ENCODE results near the gene PPIL1. TPM values are rescaled to one million over a fixed set of nuclear protein-coding genes. Genes with fewer than 3 reads are reported as not detected.

Gene PPIL1
- total RNA-seq, 1 experiment from 2014 or later, result 87.8 TPM

GRCh38 chr6:36890112-36890663 lies 15.6 kb upstream of the PPIL1 start:
- Histone ChIP-seq H3K79me1 (ENCODE audit: insufficient read depth, low read depth, low read length, poor library complexity, severe bottlenecking) (no peaks in the 10 kb centered on the region), H2BK20ac (ENCODE audit: low read depth, low read length, poor library complexity, severe bottlenecking) (no peak overlapping the region), H4K5ac (ENCODE audit: insufficient read length, low read depth, low read length) (no peak overlapping the region), H3K79me2 (ENCODE audit: insufficient read depth, low read length) (no peaks in the 10 kb centered on the region), H2AK5ac (ENCODE audit: insufficient read length, low read length) (no peak overlapping the region), H2BK15ac (ENCODE audit: low read depth, low read length) (no peak overlapping the region), H2BK5ac (ENCODE audit: insufficient read length, low read length) (no peak overlapping the region), H4K8ac (replicated peaks; ENCODE audit: insufficient read length, low read depth, low read length) (no peak overlapping the region), H4K20me1 (ENCODE audit: control insufficient read depth, insufficient read depth, insufficient read length) (no peaks in the 10 kb centered on the region), H2BK12ac (ENCODE audit: insufficient read length, low read depth, low read length) (no peak overlapping the region), H3K18ac (ENCODE audit: insufficient read length, low read depth, low read length) (no peak overlapping the region), H3K23me2 (ENCODE audit: insufficient read length, low read depth, low read length, poor library complexity, severe bottlenecking) (no peaks in the 10 kb centered on the region), H3K4me1 (ENCODE audit: insufficient read depth, low read length) (no peaks in the 10 kb centered on the region), H4K91ac (ENCODE audit: insufficient read length, low read depth, low read length) (no peak overlapping the region), H3K27me3 (ENCODE audit: insufficient read depth, low read length) (no peaks in the 10 kb centered on the region), H3T11ph (ENCODE audit: low read length) (no peak overlapping the region), H3K14ac (ENCODE audit: insufficient read depth, low read length) (no peak overlapping the region), H3K27ac (ENCODE audit: insufficient read length, low read depth, low read length) (no peak overlapping the region), H3K4ac (ENCODE audit: low read depth, low read length) (no peak overlapping the region), H3K23ac (ENCODE audit: insufficient read length, low read depth, low read length) (no peak overlapping the region), H2AFZ (ENCODE audit: low read length) (no peak overlapping the region), H3K4me2 (ENCODE audit: insufficient read depth, insufficient read length, low read length) (no peak overlapping the region), H3K9me3 (ENCODE audit: control insufficient read depth, low read depth, low read length) (no peaks in the 10 kb centered on the region), H3K9ac (ENCODE audit: extremely low read depth, insufficient read length, low read length) (no peak overlapping the region), H3K56ac (ENCODE audit: insufficient read length, low read depth, low read length) (no peak overlapping the region), H2BK120ac (ENCODE audit: low read depth, low read length, poor library complexity, severe bottlenecking) (no peak overlapping the region)
- TF ChIP-seq CTCF (conservative IDR thresholded peaks at IDR 0.05), result no peak
- WGBS (ENCODE audit: extremely low coverage, insufficient read length, low lambda C conversion rate), result no CpG with 5 or more reads among the region's 3 CpGs
- Mint-ChIP-seq H3K27ac (no peak overlapping the region), H3K27me3 (ENCODE audit: low read depth) (peaks cover 1% of the 10 kb centered on the region; the same call in 1 of the 2 replicates), H3K9me3 (no peaks in the 10 kb centered on the region), H3K36me3 (ENCODE audit: insufficient read depth in 1 of 3, low read depth in 3 of 3) (no peaks in the 10 kb centered on the region; a peak in 1 of 7 replicates), H3K4me1 (peaks cover 13% of the 10 kb centered on the region in 2 experiments), H3K4me3 (no peak overlapping the region)
- no peak for DNase-seq

Measured in H9 (cell line).